CD4-positive, CD25-positive, alpha-beta regulatory T cell (primary cell): Measurements from ENCODE around the gene MRPS27. TPM values are rescaled to one million over a fixed set of nuclear protein-coding genes. Genes with fewer than 3 reads are reported as not detected.

ENCODE experiments used
- ATAC-seq, 2 donors: fragments of 150-1000 bp; cut with Tn5 transposase; one replicate each; pipeline ENCODE4 v1.10.0; 2021; ENCODE audit warnings: low read depth in 2 of 2, moderate number of reproducible peaks in 2 of 2, moderate library complexity in 1 of 2
- DNase-seq, 3 donors: peaks; one replicate each; pipeline versions ENCODE4 v3.0.0 to v3.0.0-alpha.2; 2012 to 2022; ENCODE audit warnings: mixed read lengths in 1 of 3
- H3K27ac ChIP-seq: one replicate; pipeline ENCODE4 v1.7.0; 2013; ENCODE audit warnings: mild to moderate bottlenecking, low read length; ENCODE audit not compliant: insufficient read depth, poor library complexity, severe bottlenecking
- H3K27me3 ChIP-seq: one replicate; pipeline ENCODE4 v1.7.0; 2013; ENCODE audit warnings: low read length; ENCODE audit not compliant: control insufficient read depth, insufficient read depth
- H3K36me3 ChIP-seq: one replicate; pipeline ENCODE4 v1.7.0; 2013; ENCODE audit warnings: mild to moderate bottlenecking, low read length, moderate library complexity; ENCODE audit not compliant: control insufficient read depth, insufficient read depth
- H3K4me1 ChIP-seq: 2 replicates; pipeline ENCODE4 v1.7.0; 2013; ENCODE audit warnings: mild to moderate bottlenecking, low read length; ENCODE audit not compliant: insufficient read depth, control insufficient read depth, poor library complexity, severe bottlenecking
- H3K4me3 ChIP-seq: one replicate; pipeline ENCODE4 v1.7.0; 2013; ENCODE audit warnings: low read depth, mild to moderate bottlenecking, low read length, moderate library complexity
- H3K9me3 ChIP-seq, 2 experiments: 1 replicate in 1 of 2; 2 replicates in 1 of 2; pipeline ENCODE4 v1.7.0; 2013; ENCODE audit warnings: low read length in 2 of 2, mild to moderate bottlenecking in 1 of 2, moderate library complexity in 1 of 2; ENCODE audit not compliant: control insufficient read depth in 2 of 2
- H3K27ac Mint-ChIP-seq, 3 donors: one replicate each; pipeline ENCODE4 v1.8.0; 2020 to 2022; ENCODE audit warnings: mild to moderate bottlenecking in 3 of 3, mixed read lengths in 3 of 3, moderate library complexity in 2 of 3
- H3K27me3 Mint-ChIP-seq: one replicate; pipeline ENCODE4 v1.8.0; 2022; ENCODE audit warnings: mild to moderate bottlenecking, mixed read lengths
- H3K36me3 Mint-ChIP-seq: one replicate; pipeline ENCODE4 v1.8.0; 2020; ENCODE audit warnings: mixed read lengths
- H3K4me1 Mint-ChIP-seq, 4 donors: one replicate each; pipeline ENCODE4 v1.8.0; 2020 to 2022; ENCODE audit warnings: mixed read lengths in 4 of 4, mild to moderate bottlenecking in 1 of 4
- H3K4me3 Mint-ChIP-seq, 4 donors: one replicate each; pipeline ENCODE4 v1.8.0; 2020 to 2022; ENCODE audit warnings: mild to moderate bottlenecking in 4 of 4, mixed read lengths in 4 of 4, moderate library complexity in 3 of 4
- H3K9me3 Mint-ChIP-seq, 7 donors: one replicate each; pipeline ENCODE4 v1.8.0; 2020 to 2022; ENCODE audit warnings: mixed read lengths in 7 of 7, mild to moderate bottlenecking in 3 of 7, moderate library complexity in 2 of 7
- polyA plus RNA-seq, 4 donors: library from polyadenylated mRNA; unstranded; fragments of 300-500 nt; fragmentation: Illumina TruSeq; gene quantifications; one replicate each; pipeline ENCODE4 v1.2.3, GENCODE V29; 2021
- total RNA-seq: library from RNA; stranded (reverse); gene quantifications from one replicate; pipeline ENCODE4 v1.2.3, GENCODE V29; 2022

Gene MRPS27
- total and polyA plus RNA-seq, 5 donors from 2014 or later: 36.2 to 53.1 (median 42.5) TPM

- Histone ChIP-seq H3K27ac (no peak overlapping the region), H3K4me1 (no peaks in the 10 kb centered on the region), H3K9me3 (no peaks in the 10 kb centered on the region), H3K36me3 (no peaks in the 10 kb centered on the region), H3K4me3 (no peak overlapping the region), H3K27me3 (peaks cover 16% of the 10 kb centered on the region)
- Mint-ChIP-seq H3K4me1 (peaks cover 0 to 6% (median 0%) of the 10 kb centered on the region in 4 donors), H3K27ac (no peak overlapping the region), H3K27me3 (peaks cover 49% of the 10 kb centered on the region), H3K4me3 (no peak overlapping the region), H3K9me3 (peaks cover 0 to 7% (median 2%) of the 10 kb centered on the region in 7 donors), H3K36me3 (peaks cover 3% of the 10 kb centered on the region)
- ATAC-seq: no peak
- DNase-seq: no peak
These were observed 128.6 kb downstream of the MRPS27 start for GRCh38 chr5:72191404-72191803.

- ATAC-seq (no peak), DNase-seq (no peak)
- Mint-ChIP-seq H3K4me3 (no peak overlapping the region), H3K27ac (no peak overlapping the region), H3K27me3 (peaks cover 39% of the 10 kb centered on the region), H3K36me3 (no peaks in the 10 kb centered on the region), H3K9me3 (peaks cover 0 to 4% (median 0%) of the 10 kb centered on the region in 7 donors), H3K4me1 (no peaks in the 10 kb centered on the region)
- Histone ChIP-seq H3K27me3 (peaks cover 16% of the 10 kb centered on the region), H3K4me3 (no peak overlapping the region), H3K27ac (no peak overlapping the region), H3K36me3 (no peaks in the 10 kb centered on the region), H3K9me3 (no peaks in the 10 kb centered on the region), H3K4me1 (no peaks in the 10 kb centered on the region)
These were observed 130.9 kb downstream of the MRPS27 start for GRCh38 chr5:72189146-72189545.

- DNase-seq: no peak
- Histone ChIP-seq H3K27me3 (peaks cover 13% of the 10 kb centered on the region), H3K4me1 (no peaks in the 10 kb centered on the region), H3K27ac (no peak overlapping the region), H3K4me3 (no peak overlapping the region), H3K9me3 (no peaks in the 10 kb centered on the region), H3K36me3 (no peaks in the 10 kb centered on the region)
- no peak overlapping the region for H3K27ac Mint-ChIP-seq
- no peaks in the 10 kb centered on the region for H3K36me3 Mint-ChIP-seq
- no peak for ATAC-seq
- peaks cover 0 to 2% (median 0%) of the 10 kb centered on the region in 7 donors for H3K9me3 Mint-ChIP-seq
- H3K4me1 Mint-ChIP-seq: no peaks in the 10 kb centered on the region
- H3K27me3 Mint-ChIP-seq: peaks cover 40% of the 10 kb centered on the region
- no peak overlapping the region for H3K4me3 Mint-ChIP-seq
These were observed 131.9 kb downstream of the MRPS27 start for GRCh38 chr5:72188166-72188565.

GRCh38 chr5:72187388-72188075 lies 132.5 kb downstream of the MRPS27 start:
- H3K27ac ChIP-seq: no peak overlapping the region
- peaks cover 0 to 2% (median 0%) of the 10 kb centered on the region in 7 donors for H3K9me3 Mint-ChIP-seq
- no peaks in the 10 kb centered on the region for H3K9me3 ChIP-seq
- DNase-seq (no peak), ATAC-seq (no peak)
- H3K4me1 ChIP-seq: no peaks in the 10 kb centered on the region
- H3K36me3 Mint-ChIP-seq: no peaks in the 10 kb centered on the region
- peaks cover 39% of the 10 kb centered on the region for H3K27me3 Mint-ChIP-seq
- H3K4me1 Mint-ChIP-seq: no peaks in the 10 kb centered on the region
- H3K27me3 ChIP-seq: peaks cover 12% of the 10 kb centered on the region
- H3K4me3 Mint-ChIP-seq: no peak overlapping the region
- H3K36me3 ChIP-seq: no peaks in the 10 kb centered on the region
- no peak overlapping the region for H3K27ac Mint-ChIP-seq
- no peak overlapping the region for H3K4me3 ChIP-seq

GRCh38 chr5:72185496-72186329 lies 134.3 kb downstream of the MRPS27 start:
- Mint-ChIP-seq H3K36me3 (no peaks in the 10 kb centered on the region), H3K4me3 (no peak overlapping the region), H3K9me3 (peaks cover 0 to 1% (median 0%) of the 10 kb centered on the region in 7 donors), H3K4me1 (no peaks in the 10 kb centered on the region), H3K27ac (no peak overlapping the region), H3K27me3 (peaks cover 43% of the 10 kb centered on the region)
- no peak overlapping the region for H3K4me3 ChIP-seq
- H3K36me3 ChIP-seq: no peaks in the 10 kb centered on the region
- H3K4me1 ChIP-seq: no peaks in the 10 kb centered on the region
- DNase-seq (no peak), ATAC-seq (no peak)
- H3K9me3 ChIP-seq: no peaks in the 10 kb centered on the region
- H3K27ac ChIP-seq: no peak overlapping the region
- H3K27me3 ChIP-seq: peaks cover 12% of the 10 kb centered on the region

DNA sequence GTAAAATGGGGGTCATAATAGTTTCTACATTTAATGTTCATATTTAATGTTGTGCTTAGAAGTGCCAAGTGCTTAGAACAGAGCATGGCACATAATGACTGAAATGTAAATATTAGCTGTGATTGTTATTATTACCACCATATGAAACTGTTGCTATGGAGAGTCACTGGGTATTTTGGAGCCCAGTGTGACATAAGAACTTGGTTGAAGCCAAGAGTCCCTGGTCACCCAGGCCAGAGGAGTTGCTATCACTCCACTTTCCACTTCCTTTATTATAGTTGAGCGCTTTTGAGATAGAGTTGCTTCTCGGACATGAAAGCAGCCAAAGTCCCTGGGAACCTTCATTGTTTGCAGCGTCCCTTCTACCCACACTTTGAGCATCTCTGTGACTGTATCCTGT lies 135.6 kb downstream of the MRPS27 start:
- ATAC-seq (no peak), DNase-seq (no peak)
- H3K27ac ChIP-seq: no peak overlapping the region
- H3K4me3 Mint-ChIP-seq: no peak overlapping the region
- H3K36me3 ChIP-seq: no peaks in the 10 kb centered on the region
- H3K4me1 ChIP-seq: no peaks in the 10 kb centered on the region
- H3K27ac Mint-ChIP-seq: no peak overlapping the region
- no peak overlapping the region for H3K4me3 ChIP-seq
- H3K27me3 Mint-ChIP-seq: peaks cover 45% of the 10 kb centered on the region
- H3K9me3 Mint-ChIP-seq: peaks cover 0 to 1% (median 0%) of the 10 kb centered on the region in 7 donors
- peaks cover 12% of the 10 kb centered on the region for H3K27me3 ChIP-seq
- no peaks in the 10 kb centered on the region for H3K4me1 Mint-ChIP-seq
- H3K36me3 Mint-ChIP-seq: peaks cover 3% of the 10 kb centered on the region
- no peaks in the 10 kb centered on the region for H3K9me3 ChIP-seq

DNA sequence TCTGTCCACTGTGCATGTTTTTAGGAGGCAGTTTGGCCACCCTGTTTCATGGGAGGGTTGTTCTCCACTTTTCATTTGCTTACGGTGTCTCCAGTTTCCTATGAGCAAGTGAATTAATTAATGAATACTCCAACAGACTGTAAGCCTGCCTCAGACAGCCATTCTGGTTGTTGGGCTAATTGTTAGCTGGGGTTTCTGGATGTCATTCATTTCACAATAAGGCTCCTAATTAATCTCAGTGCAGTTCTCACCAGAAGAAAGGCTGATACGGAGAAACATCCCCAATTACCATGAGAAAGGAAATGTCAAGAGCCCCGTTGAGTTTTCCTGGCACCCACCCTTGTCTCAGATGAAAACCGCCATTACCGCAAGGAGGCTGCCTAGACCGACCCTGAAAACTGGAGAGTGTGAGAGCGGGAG lies 136.9 kb downstream of the MRPS27 start:
- peaks cover 3% of the 10 kb centered on the region for H3K36me3 Mint-ChIP-seq
- no peak for DNase-seq
- no peak overlapping the region for H3K4me3 Mint-ChIP-seq
- Histone ChIP-seq H3K9me3 (no peaks in the 10 kb centered on the region), H3K4me3 (no peak overlapping the region), H3K27ac (no peak overlapping the region), H3K27me3 (peaks cover 12% of the 10 kb centered on the region), H3K4me1 (no peaks in the 10 kb centered on the region), H3K36me3 (no peaks in the 10 kb centered on the region)
- H3K9me3 Mint-ChIP-seq: peaks cover 0 to 1% (median 0%) of the 10 kb centered on the region in 7 donors
- H3K4me1 Mint-ChIP-seq: no peaks in the 10 kb centered on the region
- H3K27me3 Mint-ChIP-seq: peaks cover 45% of the 10 kb centered on the region
- ATAC-seq: no peak
- no peak overlapping the region for H3K27ac Mint-ChIP-seq
